NCI-H1417 treated with DMSO at 0.1 percent for 48 hours (cell line): ENCODE measurements around the gene SLC19A1.

Source experiments
- DNase-seq: peaks from one replicate; lab custom pipeline; 2025; lab: John Stamatoyannopoulos, UW

Gene SLC19A1

GRCh38 chr21:45454060-45454925 is 87.9 kb downstream of the SLC19A1 start:
- DNase-seq, result no peak

GRCh38 chr21:45453308-45453950 is 88.8 kb downstream of the SLC19A1 start:
- DNase-seq, result no peak

DNA sequence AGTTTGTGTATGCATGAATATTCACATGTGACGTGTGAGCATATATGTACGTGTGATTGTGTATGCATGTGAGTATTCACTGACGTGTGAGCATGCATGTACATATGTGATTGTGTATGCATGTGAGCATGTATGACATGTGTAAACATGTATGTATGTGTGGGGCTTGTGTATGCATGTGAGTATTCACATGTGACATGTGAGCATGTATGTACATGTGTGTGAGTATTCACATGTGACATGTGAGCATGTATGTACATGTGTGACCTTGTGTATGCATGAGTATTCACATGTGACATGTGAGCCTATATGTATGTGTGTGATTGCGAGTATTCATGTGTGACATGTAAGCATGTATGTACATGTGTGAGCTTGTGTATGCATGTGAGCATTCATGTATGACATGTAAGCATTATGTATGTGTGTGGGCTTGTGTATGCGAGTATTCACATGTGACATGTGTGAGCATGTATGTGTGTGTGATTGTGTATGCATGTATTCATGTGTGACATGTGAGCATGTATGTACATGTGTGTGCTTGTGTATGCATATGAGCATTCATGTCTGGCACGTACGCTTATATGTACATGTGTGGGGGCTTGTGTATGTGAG is 89.4 kb downstream of the SLC19A1 start:
- DNase-seq, result no peak

- DNase-seq, result no peak
These were observed 90.5 kb downstream of the SLC19A1 start for GRCh38 chr21:45451771-45452182.

GRCh38 chr21:45451091-45451740 is 91.0 kb downstream of the SLC19A1 start:
- DNase-seq, result no peak

GRCh38 chr21:45450423-45451090 is 91.7 kb downstream of the SLC19A1 start:
- DNase-seq, result no peak

GRCh38 chr21:45449658-45450422 is 92.4 kb downstream of the SLC19A1 start:
- DNase-seq, result no peak

GRCh38 chr21:45448810-45449657 is 93.2 kb downstream of the SLC19A1 start:
- DNase-seq, result no peak

- DNase-seq, result no peak
These were observed 93.9 kb downstream of the SLC19A1 start for GRCh38 chr21:45448283-45448809.
